Lower leg skin (tissue), 3 donors: Measurements from ENCODE around the gene ZDHHC4.

ENCODE experiments used
- POLR2A ChIP-seq, 2 donors: fragments of 450-650 bp; IDR thresholded peaks; one replicate each; pipeline ENCODE4 v1.6.1; 2016 to 2017; ENCODE audit warnings: antibody characterized with exemption in 2 of 2, mild to moderate bottlenecking in 1 of 2, moderate library complexity in 1 of 2
- TF ChIP-seq, protein P1 (sequence below), 3 donors: fragments of 450-650 bp; IDR thresholded peaks; one replicate each; pipeline ENCODE4 v1.5.1; 2016; ENCODE audit warnings: antibody characterized with exemption in 3 of 3, mild to moderate bottlenecking in 3 of 3, moderate library complexity in 2 of 3

DNA sequence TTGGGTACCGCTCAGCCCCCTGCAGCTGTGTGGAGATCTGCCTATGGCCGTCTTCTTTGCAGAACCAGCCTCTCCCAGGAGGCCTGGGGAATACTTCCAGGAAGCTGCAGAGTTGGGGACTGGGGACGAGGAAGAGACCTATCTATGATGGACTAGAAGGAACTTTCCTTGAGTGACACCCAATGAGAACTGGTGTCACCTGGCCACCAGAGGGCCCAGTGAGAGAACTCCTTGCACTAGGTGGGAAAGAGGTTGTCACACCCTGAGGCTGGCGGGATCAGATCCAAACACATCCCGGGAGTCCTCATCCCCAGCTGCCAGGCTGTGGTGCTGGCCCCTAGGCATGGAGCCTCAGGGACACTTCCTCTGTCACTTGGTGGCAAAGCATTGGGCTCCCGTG lies 21.1 kb upstream of the ZDHHC4 start:
- TF ChIP-seq, protein P1, sequence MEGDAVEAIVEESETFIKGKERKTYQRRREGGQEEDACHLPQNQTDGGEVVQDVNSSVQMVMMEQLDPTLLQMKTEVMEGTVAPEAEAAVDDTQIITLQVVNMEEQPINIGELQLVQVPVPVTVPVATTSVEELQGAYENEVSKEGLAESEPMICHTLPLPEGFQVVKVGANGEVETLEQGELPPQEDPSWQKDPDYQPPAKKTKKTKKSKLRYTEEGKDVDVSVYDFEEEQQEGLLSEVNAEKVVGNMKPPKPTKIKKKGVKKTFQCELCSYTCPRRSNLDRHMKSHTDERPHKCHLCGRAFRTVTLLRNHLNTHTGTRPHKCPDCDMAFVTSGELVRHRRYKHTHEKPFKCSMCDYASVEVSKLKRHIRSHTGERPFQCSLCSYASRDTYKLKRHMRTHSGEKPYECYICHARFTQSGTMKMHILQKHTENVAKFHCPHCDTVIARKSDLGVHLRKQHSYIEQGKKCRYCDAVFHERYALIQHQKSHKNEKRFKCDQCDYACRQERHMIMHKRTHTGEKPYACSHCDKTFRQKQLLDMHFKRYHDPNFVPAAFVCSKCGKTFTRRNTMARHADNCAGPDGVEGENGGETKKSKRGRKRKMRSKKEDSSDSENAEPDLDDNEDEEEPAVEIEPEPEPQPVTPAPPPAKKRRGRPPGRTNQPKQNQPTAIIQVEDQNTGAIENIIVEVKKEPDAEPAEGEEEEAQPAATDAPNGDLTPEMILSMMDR (IDR thresholded peaks at IDR 0.05), result no peak
- TF ChIP-seq POLR2A (IDR thresholded peaks at IDR 0.05), result no peak
